ENCODE data around the gene NLRC5. TPM values are rescaled to one million over a fixed set of nuclear protein-coding genes. Genes with fewer than 3 reads are reported as not detected.
"Not testable (repeated sequence)": the region's sequence is repeated elsewhere in the genome, so short reads cannot be mapped to it uniquely, and the experiment has no call there.

The NLRC5 gene
- total RNA-seq, 1 donor from 2014 or later: 114 TPM

DNA sequence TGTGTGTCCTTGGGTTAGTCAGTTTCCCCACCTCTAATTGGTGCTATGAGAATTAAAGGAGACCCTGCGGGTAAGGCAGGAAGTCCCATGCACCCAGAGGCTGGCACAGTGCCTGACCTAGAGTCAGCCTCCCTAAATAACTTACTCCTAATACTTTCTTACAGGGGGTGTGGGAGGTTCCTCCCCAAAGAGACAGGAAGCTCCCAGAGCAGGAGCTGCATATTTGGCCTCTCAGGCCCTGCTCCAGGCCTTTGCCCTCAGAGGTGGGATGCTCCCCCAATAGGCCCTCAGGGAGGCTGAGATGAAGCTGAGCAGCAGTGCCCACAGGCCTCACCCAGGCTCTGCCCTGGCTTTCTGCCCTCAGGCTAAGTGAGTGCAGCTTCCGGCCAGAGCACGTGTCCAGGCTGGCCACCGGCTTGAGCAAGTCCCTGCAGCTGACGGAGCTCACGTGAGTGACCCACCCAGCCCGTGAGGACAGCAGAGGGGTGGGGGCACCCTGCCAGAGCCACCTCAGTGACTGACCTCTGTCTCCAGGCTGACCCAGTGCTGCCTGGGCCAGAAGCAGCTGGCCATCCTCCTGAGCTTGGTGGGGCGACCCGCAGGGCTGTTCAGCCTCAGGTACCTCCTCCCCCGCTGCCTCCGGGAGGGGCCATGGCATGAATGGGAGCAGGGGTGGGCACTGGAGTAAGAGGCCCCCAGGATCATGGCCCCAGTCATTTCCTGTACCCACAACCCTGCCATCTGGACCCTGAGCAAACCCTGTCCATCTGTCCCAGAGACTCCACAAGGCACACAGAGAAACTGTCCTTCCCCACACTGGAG, 71.9 kb downstream of the NLRC5 start:
- TF ChIP-seq, protein P1, sequence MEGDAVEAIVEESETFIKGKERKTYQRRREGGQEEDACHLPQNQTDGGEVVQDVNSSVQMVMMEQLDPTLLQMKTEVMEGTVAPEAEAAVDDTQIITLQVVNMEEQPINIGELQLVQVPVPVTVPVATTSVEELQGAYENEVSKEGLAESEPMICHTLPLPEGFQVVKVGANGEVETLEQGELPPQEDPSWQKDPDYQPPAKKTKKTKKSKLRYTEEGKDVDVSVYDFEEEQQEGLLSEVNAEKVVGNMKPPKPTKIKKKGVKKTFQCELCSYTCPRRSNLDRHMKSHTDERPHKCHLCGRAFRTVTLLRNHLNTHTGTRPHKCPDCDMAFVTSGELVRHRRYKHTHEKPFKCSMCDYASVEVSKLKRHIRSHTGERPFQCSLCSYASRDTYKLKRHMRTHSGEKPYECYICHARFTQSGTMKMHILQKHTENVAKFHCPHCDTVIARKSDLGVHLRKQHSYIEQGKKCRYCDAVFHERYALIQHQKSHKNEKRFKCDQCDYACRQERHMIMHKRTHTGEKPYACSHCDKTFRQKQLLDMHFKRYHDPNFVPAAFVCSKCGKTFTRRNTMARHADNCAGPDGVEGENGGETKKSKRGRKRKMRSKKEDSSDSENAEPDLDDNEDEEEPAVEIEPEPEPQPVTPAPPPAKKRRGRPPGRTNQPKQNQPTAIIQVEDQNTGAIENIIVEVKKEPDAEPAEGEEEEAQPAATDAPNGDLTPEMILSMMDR (IDR thresholded peaks at IDR 0.05): no peak
- peak; percentile 61 to 82 for TF ChIP-seq POLR2AphosphoS5 (IDR thresholded peaks at IDR 0.05; ENCODE audit: insufficient read depth in 1 of 2, low read depth in 1 of 2)
- Histone ChIP-seq H3K36me3 (peaks cover 0 to 3% of the 10 kb centered on the region in 2 donors), H3K9me3 (no peaks in the 10 kb centered on the region), H3K27ac (peak overlapping the region; percentile 68), H3K4me3 (no peak overlapping the region), H3K4me1 (peaks cover 11% of the 10 kb centered on the region), H3K27me3 (no peaks in the 10 kb centered on the region)
- intact Hi-C loops (cut with DNase I): no loop called here
- no peak for DNase-seq (ENCODE audit: extremely low spot score in 2 of 2)

DNA sequence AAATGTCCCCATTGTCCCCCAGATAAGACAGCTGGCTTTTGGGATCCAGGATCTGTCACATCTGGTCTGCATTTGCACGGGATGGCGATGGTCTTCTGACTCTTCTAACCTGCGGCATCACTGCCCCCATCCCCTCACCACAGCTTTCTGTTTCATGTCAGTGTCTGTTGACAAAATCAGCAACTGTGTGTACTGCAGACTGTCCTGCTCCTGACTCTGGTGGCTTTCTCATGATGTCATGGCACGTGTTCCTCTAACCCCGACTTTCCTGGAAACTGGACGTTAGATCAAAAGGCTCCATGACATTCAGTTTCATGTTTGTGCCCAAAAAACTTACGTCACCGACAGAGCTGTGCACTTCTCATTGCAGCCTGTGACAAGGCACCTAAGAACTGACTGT, 73.0 kb downstream of the NLRC5 start:
- peaks cover 11% of the 10 kb centered on the region for H3K4me1 ChIP-seq
- no peaks in the 10 kb centered on the region for H3K27me3 ChIP-seq
- H3K4me3 ChIP-seq: no peak overlapping the region
- H3K36me3 ChIP-seq: peaks cover 0 to 3% of the 10 kb centered on the region in 2 donors
- intact Hi-C loops (cut with DNase I): no loop called here
- TF ChIP-seq POLR2AphosphoS5 (IDR thresholded peaks at IDR 0.05; ENCODE audit: insufficient read depth in 1 of 2, low read depth in 1 of 2) (no peak), POLR2A (IDR thresholded peaks at IDR 0.05) (no peak)
- TF ChIP-seq, protein P1 (IDR thresholded peaks at IDR 0.05): no peak
- H3K27ac ChIP-seq: peak overlapping the region; percentile 68
- H3K9me3 ChIP-seq: no peaks in the 10 kb centered on the region
- no peak for DNase-seq (ENCODE audit: extremely low spot score in 2 of 2)

DNA sequence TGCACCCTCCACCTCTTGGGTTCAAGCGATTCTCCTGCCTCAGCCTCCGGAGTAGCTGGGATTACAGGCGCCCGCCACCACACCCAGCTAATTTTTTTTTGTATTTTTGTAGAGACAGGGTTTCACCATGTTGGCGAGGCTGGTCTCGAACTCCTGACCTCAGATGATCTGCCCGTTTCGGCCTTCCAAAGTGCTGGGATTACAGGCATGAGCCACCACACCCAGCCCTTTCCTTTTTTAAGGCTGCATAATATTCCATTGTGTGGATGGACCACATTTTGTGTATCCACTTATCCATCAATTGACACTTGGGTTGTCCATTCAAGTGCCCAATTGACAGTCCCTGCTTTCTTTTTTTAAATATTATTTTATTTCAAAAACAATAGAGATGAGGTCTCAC, 73.8 kb downstream of the NLRC5 start:
- H3K4me3 ChIP-seq; H3K27ac ChIP-seq; H3K27me3 ChIP-seq; DNase-seq (ENCODE audit: extremely low spot score in 2 of 2); H3K9me3 ChIP-seq; H3K36me3 ChIP-seq; intact Hi-C loops (cut with DNase I): not testable (repeated sequence)
- peaks cover 11% of the 10 kb centered on the region for H3K4me1 ChIP-seq

DNA sequence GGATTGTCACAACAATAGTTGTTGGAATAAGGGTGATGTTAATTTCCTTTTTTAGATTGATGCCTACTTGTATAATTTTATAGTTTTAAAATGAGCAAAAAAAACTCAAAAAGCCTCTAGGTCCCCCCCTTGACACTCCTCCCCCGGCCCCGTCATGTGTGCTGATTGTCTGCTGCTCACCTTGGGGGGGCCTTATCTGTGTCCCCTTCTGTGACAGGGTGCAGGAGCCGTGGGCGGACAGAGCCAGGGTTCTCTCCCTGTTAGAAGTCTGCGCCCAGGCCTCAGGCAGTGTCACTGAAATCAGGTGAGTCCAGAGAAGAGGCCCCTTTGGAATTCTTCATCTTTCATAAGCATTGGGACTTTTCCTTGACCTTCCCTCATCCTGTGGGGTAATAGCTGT, 75.6 kb downstream of the NLRC5 start:
- no peak for DNase-seq (ENCODE audit: extremely low spot score in 2 of 2)
- intact Hi-C loops (cut with DNase I): no loop called here

DNA sequence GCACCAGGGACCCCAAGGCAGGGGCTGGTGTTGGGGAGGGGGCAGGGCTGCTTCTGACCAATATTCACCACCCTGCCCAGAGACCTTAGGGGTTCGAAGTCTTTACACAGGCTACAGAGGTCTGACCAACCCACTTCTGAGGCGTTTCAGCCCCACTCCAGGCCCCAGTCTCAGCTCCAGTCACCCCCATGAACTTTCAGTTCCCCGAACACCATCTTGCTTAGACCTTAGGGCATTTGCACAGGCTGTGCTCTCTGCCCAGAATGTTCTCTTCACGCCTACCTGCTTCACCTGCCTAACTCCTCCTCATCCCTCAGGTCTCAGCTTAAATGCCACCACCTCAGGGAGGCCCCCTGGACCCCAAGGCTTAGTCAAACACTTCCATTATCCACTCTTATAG, 77.3 kb downstream of the NLRC5 start:
- no peak overlapping the region for H3K27ac ChIP-seq
- intact Hi-C loops (cut with DNase I): no loop called here
- TF ChIP-seq POLR2A (IDR thresholded peaks at IDR 0.05): no peak
- TF ChIP-seq, protein P1 (IDR thresholded peaks at IDR 0.05): no peak
- TF ChIP-seq POLR2AphosphoS5 (IDR thresholded peaks at IDR 0.05; ENCODE audit: insufficient read depth in 1 of 2, low read depth in 1 of 2): no peak

More for the DNA sequence above, 75.6 kb downstream of the NLRC5 start:
- Histone ChIP-seq H3K4me1 (peaks cover 11% of the 10 kb centered on the region), H3K4me3 (no peak overlapping the region), H3K36me3 (no peaks in the 10 kb centered on the region), H3K9me3 (no peaks in the 10 kb centered on the region), H3K27me3 (no peaks in the 10 kb centered on the region), H3K27ac (no peak overlapping the region)
- no peak for TF ChIP-seq POLR2A (IDR thresholded peaks at IDR 0.05)
- TF ChIP-seq POLR2AphosphoS5 (IDR thresholded peaks at IDR 0.05; ENCODE audit: insufficient read depth in 1 of 2, low read depth in 1 of 2): no peak
- TF ChIP-seq, protein P1 (IDR thresholded peaks at IDR 0.05): no peak

More for the DNA sequence above, 77.3 kb downstream of the NLRC5 start:
- DNase-seq (ENCODE audit: extremely low spot score in 2 of 2): no peak
- H3K36me3 ChIP-seq: no peaks in the 10 kb centered on the region
- H3K4me1 ChIP-seq: peaks cover 2% of the 10 kb centered on the region
- no peaks in the 10 kb centered on the region for H3K27me3 ChIP-seq
- H3K9me3 ChIP-seq: no peaks in the 10 kb centered on the region
- H3K4me3 ChIP-seq: no peak overlapping the region

All from vagina (tissue), 2 donors.